Vagina (tissue), 2 donors: Measurements from ENCODE around the gene SBF2.

ENCODE experiments used
- CTCF ChIP-seq, 3 experiments: fragments of 450-650 bp in 2 of 3; fragments of 200-600 bp in 1 of 3; sonication (generic) in 1 of 3; IDR thresholded peaks; one replicate each; pipeline ENCODE4 v1.5.1; 2017 to 2019; ENCODE audit warnings: antibody characterized with exemption in 3 of 3, mild to moderate bottlenecking in 2 of 3, moderate library complexity in 2 of 3
- POLR2A ChIP-seq, 2 donors: fragments of 450-650 bp; IDR thresholded peaks; one replicate each; pipeline ENCODE4 v1.6.1; 2017; ENCODE audit warnings: antibody characterized with exemption in 2 of 2, mild to moderate bottlenecking in 2 of 2, moderate library complexity in 2 of 2
- POLR2AphosphoS5 ChIP-seq, 2 donors: sonication (generic); formaldehyde crosslinking; IDR thresholded peaks; one replicate each; pipeline ENCODE4 v1.9.0; 2017; ENCODE audit warnings: antibody characterized with exemption in 2 of 2, mild to moderate bottlenecking in 2 of 2, low read depth in 1 of 2; ENCODE audit not compliant: insufficient read depth in 1 of 2

GRCh38 chr11:10233581-10233980 is 60.4 kb downstream of the SBF2 start:
- TF ChIP-seq CTCF (IDR thresholded peaks at IDR 0.05) (no peak), POLR2AphosphoS5 (IDR thresholded peaks at IDR 0.05; ENCODE audit: insufficient read depth in 1 of 2, low read depth in 1 of 2) (no peak), POLR2A (IDR thresholded peaks at IDR 0.05) (no peak)
